IPS-18a (cell line): ENCODE results near the gene NEDD4L.

Experiments
- H3K27ac ChIP-seq: one replicate; pipeline ENCODE4 v1.5.1; 2013; ENCODE audit warnings: low read length
- H3K27me3 ChIP-seq: one replicate; pipeline ENCODE4 v1.6.1; 2013; ENCODE audit warnings: mild to moderate bottlenecking, low read length; ENCODE audit not compliant: control insufficient read depth, insufficient read depth
- H3K36me3 ChIP-seq: one replicate; pipeline ENCODE4 v1.6.1; 2013; ENCODE audit warnings: low read depth, low read length; ENCODE audit not compliant: control insufficient read depth
- H3K4me1 ChIP-seq: one replicate; pipeline ENCODE4 v1.6.1; 2013; ENCODE audit warnings: low read depth, low read length; ENCODE audit not compliant: control insufficient read depth
- H3K4me3 ChIP-seq: one replicate; pipeline ENCODE4 v1.5.1; 2013; ENCODE audit warnings: low read length
- H3K9ac ChIP-seq: one replicate; pipeline ENCODE4 v1.6.1; 2013; ENCODE audit warnings: mild to moderate bottlenecking, low read length, moderate library complexity
- H3K9me3 ChIP-seq: one replicate; pipeline ENCODE4 v1.6.1; 2013; ENCODE audit warnings: low read depth, low read length; ENCODE audit not compliant: control insufficient read depth

NEDD4L gene

DNA sequence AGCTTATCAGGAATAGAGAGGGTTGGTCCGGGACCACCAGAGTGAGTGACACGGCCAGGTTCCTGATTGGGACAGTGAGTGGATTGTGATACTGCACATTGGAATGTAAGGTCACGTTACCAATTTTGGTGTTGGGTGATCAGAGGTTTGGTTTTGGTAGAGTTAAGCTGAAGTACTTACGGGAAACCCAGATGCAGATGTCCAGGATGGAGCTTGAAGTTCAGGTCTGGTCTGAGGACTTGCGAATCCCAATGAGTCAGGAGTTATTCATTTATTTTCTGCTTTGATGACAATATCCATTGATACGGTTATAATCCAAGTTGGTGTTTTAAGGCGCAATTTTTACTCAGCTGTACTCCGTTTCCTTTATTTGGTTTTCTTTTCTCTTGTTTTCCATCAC lies 311.2 kb downstream of the NEDD4L start:
- Histone ChIP-seq H3K27me3 (no peaks in the 10 kb centered on the region), H3K9me3 (no peaks in the 10 kb centered on the region), H3K4me1 (peaks cover 22% of the 10 kb centered on the region), H3K27ac (no peak overlapping the region), H3K36me3 (peaks cover 19% of the 10 kb centered on the region), H3K4me3 (no peak overlapping the region), H3K9ac (no peak overlapping the region)

- peaks cover 26% of the 10 kb centered on the region for H3K4me1 ChIP-seq
- H3K9me3 ChIP-seq = no peaks in the 10 kb centered on the region
- no peak overlapping the region for H3K4me3 ChIP-seq
- H3K27ac ChIP-seq = no peak overlapping the region
- H3K9ac ChIP-seq = no peak overlapping the region
- peaks cover 3% of the 10 kb centered on the region for H3K36me3 ChIP-seq
- no peaks in the 10 kb centered on the region for H3K27me3 ChIP-seq
Measured at GRCh38 chr18:58359218-58359617, 315.2 kb downstream of the NEDD4L start.

GRCh38 chr18:58359620-58360019 lies 315.6 kb downstream of the NEDD4L start:
- H3K4me1 ChIP-seq = peaks cover 22% of the 10 kb centered on the region
- H3K4me3 ChIP-seq = no peak overlapping the region
- H3K9ac ChIP-seq = no peak overlapping the region
- peaks cover 3% of the 10 kb centered on the region for H3K36me3 ChIP-seq
- H3K27me3 ChIP-seq = no peaks in the 10 kb centered on the region
- no peaks in the 10 kb centered on the region for H3K9me3 ChIP-seq
- no peak overlapping the region for H3K27ac ChIP-seq

GRCh38 chr18:58360324-58360723 lies 316.3 kb downstream of the NEDD4L start:
- no peak overlapping the region for H3K9ac ChIP-seq
- no peak overlapping the region for H3K4me3 ChIP-seq
- H3K36me3 ChIP-seq = peaks cover 3% of the 10 kb centered on the region
- no peaks in the 10 kb centered on the region for H3K27me3 ChIP-seq
- H3K4me1 ChIP-seq = peaks cover 16% of the 10 kb centered on the region
- no peaks in the 10 kb centered on the region for H3K9me3 ChIP-seq
- no peak overlapping the region for H3K27ac ChIP-seq

- Histone ChIP-seq H3K27me3 (no peaks in the 10 kb centered on the region), H3K4me1 (peaks cover 12% of the 10 kb centered on the region), H3K27ac (no peak overlapping the region), H3K36me3 (peaks cover 11% of the 10 kb centered on the region), H3K9me3 (no peaks in the 10 kb centered on the region), H3K4me3 (no peak overlapping the region), H3K9ac (no peak overlapping the region)
Measured at GRCh38 chr18:58361212-58361611, 317.2 kb downstream of the NEDD4L start.

GRCh38 chr18:58362027-58362575 lies 318.1 kb downstream of the NEDD4L start:
- no peak overlapping the region for H3K27ac ChIP-seq

DNA sequence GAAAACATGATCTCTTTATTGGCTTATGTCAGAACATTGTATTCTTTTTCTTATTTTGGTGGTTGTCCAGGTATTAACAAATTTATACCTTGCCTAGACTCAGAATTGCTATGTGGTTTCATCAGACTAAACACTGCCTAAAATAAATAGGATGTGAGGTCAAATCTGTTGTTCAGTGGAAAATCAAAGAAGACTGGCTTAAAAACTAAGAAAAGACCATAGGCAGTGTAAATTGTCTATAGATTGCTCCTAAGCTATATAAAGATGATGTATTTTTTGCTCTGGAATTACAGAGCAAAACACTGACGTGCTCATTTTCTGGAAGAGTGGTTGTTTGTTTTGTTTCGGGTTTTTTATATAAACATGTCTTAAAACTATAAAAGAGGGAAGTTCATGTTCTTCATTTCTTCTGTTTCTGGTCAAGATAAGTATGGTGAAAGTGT lies 318.8 kb downstream of the NEDD4L start:
- Histone ChIP-seq H3K4me3 (no peak overlapping the region), H3K27ac (no peak overlapping the region), H3K36me3 (peaks cover 15% of the 10 kb centered on the region), H3K4me1 (peaks cover 10% of the 10 kb centered on the region), H3K27me3 (no peaks in the 10 kb centered on the region), H3K9me3 (no peaks in the 10 kb centered on the region), H3K9ac (no peak overlapping the region)

More at GRCh38 chr18:58362027-58362575, 318.1 kb downstream of the NEDD4L start:
- H3K4me1 ChIP-seq = peaks cover 10% of the 10 kb centered on the region
- no peak overlapping the region for H3K4me3 ChIP-seq
- no peaks in the 10 kb centered on the region for H3K27me3 ChIP-seq
- peaks cover 18% of the 10 kb centered on the region for H3K36me3 ChIP-seq
- no peaks in the 10 kb centered on the region for H3K9me3 ChIP-seq
- H3K9ac ChIP-seq = no peak overlapping the region

DNA sequence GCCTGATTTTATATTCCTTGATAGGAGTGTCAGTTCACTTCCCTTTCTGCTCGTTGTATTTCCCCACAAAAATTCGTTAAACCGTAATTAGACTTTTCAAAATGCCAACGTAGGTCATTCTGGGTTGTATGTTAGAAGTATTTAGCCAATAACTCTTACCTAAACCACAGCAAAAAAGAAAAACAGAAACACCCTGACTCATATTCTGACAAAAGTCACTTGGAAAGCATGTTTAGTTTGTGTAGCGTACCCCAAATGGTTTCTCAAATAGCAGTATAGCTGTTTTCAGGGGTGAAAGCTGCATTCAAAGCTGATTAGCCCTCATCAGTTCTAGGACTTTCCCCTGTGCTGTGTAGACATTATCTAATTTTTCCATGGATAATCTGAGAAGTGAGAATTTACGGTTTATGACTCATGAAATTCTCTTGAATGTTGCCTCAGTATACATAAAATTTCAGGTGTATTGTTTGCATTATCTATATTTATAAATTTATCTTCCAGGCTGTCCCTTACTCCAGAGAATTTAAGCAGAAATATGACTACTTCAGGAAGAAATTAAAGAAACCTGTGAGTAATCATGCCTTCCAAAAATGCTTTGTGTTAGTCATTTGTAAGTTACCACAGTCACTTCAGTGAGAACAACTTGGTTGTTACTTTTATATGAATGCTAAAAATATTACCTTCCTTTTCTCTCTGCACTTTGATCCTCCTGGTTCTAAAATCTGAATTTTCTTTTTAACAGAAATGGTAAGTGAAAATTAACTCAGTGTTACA lies 319.9 kb downstream of the NEDD4L start:
- peaks cover 10% of the 10 kb centered on the region for H3K4me1 ChIP-seq
- H3K27ac ChIP-seq = no peak overlapping the region

GRCh38 chr18:58364876-58365528 lies 321.0 kb downstream of the NEDD4L start:
- H3K4me3 ChIP-seq = no peak overlapping the region
- H3K9ac ChIP-seq = no peak overlapping the region
- peaks cover 5% of the 10 kb centered on the region for H3K4me1 ChIP-seq
- H3K36me3 ChIP-seq = peaks cover 20% of the 10 kb centered on the region
- no peak overlapping the region for H3K27ac ChIP-seq
- H3K27me3 ChIP-seq = no peaks in the 10 kb centered on the region
- no peaks in the 10 kb centered on the region for H3K9me3 ChIP-seq

More for the DNA sequence above, 319.9 kb downstream of the NEDD4L start:
- Histone ChIP-seq H3K27me3 (no peaks in the 10 kb centered on the region), H3K4me3 (no peak overlapping the region), H3K9ac (no peak overlapping the region), H3K36me3 (peaks cover 17% of the 10 kb centered on the region), H3K9me3 (no peaks in the 10 kb centered on the region)

DNA sequence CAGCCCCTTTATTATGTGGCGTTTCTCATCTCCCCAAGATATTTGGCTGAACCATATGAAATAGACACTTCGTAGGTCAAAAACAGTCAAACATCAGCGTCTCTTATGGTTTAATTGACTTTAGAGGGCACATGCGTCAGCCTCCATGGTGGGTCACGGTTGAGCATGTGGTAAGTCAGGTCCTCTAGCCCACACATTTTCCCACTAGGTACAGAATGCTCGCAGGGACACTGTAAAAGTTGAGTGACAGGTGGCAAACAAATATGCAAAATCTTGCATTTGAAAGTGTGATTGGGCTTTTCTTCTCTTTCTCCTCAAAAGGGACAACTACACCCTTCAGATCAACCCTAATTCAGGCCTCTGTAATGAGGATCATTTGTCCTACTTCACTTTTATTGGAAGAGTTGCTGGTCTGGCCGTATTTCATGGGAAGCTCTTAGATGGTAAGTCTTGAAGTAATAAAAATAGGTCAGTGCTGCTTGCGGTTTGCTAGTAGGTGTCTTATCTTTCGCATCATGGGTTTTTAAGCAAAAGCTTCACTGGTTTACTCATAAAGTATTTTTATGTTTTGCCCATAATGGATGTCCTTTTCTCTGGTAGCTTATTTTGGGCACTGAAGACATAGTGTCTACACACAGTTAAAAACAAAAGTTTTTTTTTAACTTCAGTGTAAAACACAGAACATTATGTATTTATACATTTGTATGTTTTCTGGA lies 323.6 kb downstream of the NEDD4L start:
- peaks cover 36% of the 10 kb centered on the region for H3K36me3 ChIP-seq
- H3K27me3 ChIP-seq = no peaks in the 10 kb centered on the region
- peaks cover 5% of the 10 kb centered on the region for H3K4me1 ChIP-seq
- H3K9me3 ChIP-seq = no peaks in the 10 kb centered on the region
- H3K4me3 ChIP-seq = no peak overlapping the region
- no peak overlapping the region for H3K9ac ChIP-seq
- no peak overlapping the region for H3K27ac ChIP-seq

- peaks cover 49% of the 10 kb centered on the region for H3K36me3 ChIP-seq
- no peak overlapping the region for H3K4me3 ChIP-seq
- no peaks in the 10 kb centered on the region for H3K4me1 ChIP-seq
- no peak overlapping the region for H3K27ac ChIP-seq
- H3K9ac ChIP-seq = no peak overlapping the region
- H3K9me3 ChIP-seq = no peaks in the 10 kb centered on the region
- no peaks in the 10 kb centered on the region for H3K27me3 ChIP-seq
Measured at GRCh38 chr18:58369616-58370015, 325.6 kb downstream of the NEDD4L start.
